Stomach (tissue), 9 donors: ENCODE results near the gene IST1. TPM values are rescaled to one million over a fixed set of nuclear protein-coding genes. Genes with fewer than 3 reads are reported as not detected.

Experiments
- DNase-seq, 2 donors: peaks; one replicate each; pipeline versions ENCODE4 v3.0.0 to v3.0.0-alpha.2; 2013 to 2019
- H3K27ac ChIP-seq, 5 donors: fragments of 200-600 bp in 4 of 5; sonication (generic) in 4 of 5; one replicate each; pipeline ENCODE4 v1.5.1; 2013 to 2019; ENCODE audit warnings: mild to moderate bottlenecking in 1 of 5, moderate library complexity in 1 of 5
- H3K27me3 ChIP-seq, 3 donors: fragments of 200-600 bp; sonication (generic); one replicate each; pipeline ENCODE4 v1.5.1; 2017 to 2019; ENCODE audit warnings: mixed run types in 1 of 3
- H3K36me3 ChIP-seq, 4 donors: fragments of 200-600 bp; sonication (generic); 1 replicate in 3 of 4; 2 replicates in 1 of 4; pipeline ENCODE4 v1.5.1; 2016 to 2019
- H3K4me1 ChIP-seq, 4 donors: fragments of 200-600 bp; sonication (generic); one replicate each; pipeline ENCODE4 v1.5.1; 2016 to 2019
- H3K4me3 ChIP-seq, 4 donors: fragments of 200-600 bp; sonication (generic) in 3 of 4; one replicate each; pipeline ENCODE4 v1.5.1; 2016 to 2019; ENCODE audit warnings: mild to moderate bottlenecking in 1 of 4
- H3K9me3 ChIP-seq, 4 donors: fragments of 200-600 bp; sonication (generic); one replicate each; pipeline ENCODE4 v1.5.1; 2016 to 2019
- EP300 ChIP-seq: sonication (generic); formaldehyde crosslinking; IDR thresholded peaks from one replicate; pipeline ENCODE4 v1.6.1; 2017; ENCODE audit warnings: antibody characterized with exemption
- POLR2A ChIP-seq, 4 donors: fragments of 450-650 bp; IDR thresholded peaks; one replicate each; pipeline ENCODE4 v1.6.1; 2016; ENCODE audit warnings: antibody characterized with exemption in 4 of 4, control low read depth in 2 of 4, mild to moderate bottlenecking in 1 of 4, moderate library complexity in 1 of 4
- POLR2AphosphoS5 ChIP-seq, 3 donors: sonication (generic); formaldehyde crosslinking; IDR thresholded peaks; one replicate each; pipeline ENCODE4 v1.6.1; 2016; ENCODE audit warnings: antibody characterized with exemption in 3 of 3
- WGBS, 5 donors: extraction: QIAGEN DNeasy Blood & Tissue Kit in 3 of 5; methylation state at CpG; one replicate each; pipeline versions ENCODE4 v1.1.5 to v1.1.7; 2013 to 2018; 5-methylcytosine and 5-hydroxymethylcytosine counted together
- intact Hi-C: fragments of 100-400 bp; cut with DNase I; formaldehyde crosslinking; loops from one replicate; pipeline ENCODE4 v1.15.1; 2023; ENCODE audit warnings: low total_unique reads
- polyA plus RNA-seq, 3 donors: library from polyadenylated mRNA; stranded (reverse); fragments of 200-250 nt; gene quantifications; one replicate each; pipeline ENCODE4 v1.2.3, GENCODE V29; 2013
- total RNA-seq, 5 donors: library from RNA; depleted of rRNA; stranded (reverse); fragments of >200 nt; gene quantifications; one replicate each; pipeline versions ENCODE4 v1.1.0 to v1.2.3, GENCODE V29; 2014 to 2016
- TF ChIP-seq, protein P1 (sequence below), 7 experiments: fragments of 450-650 bp in 4 of 7; fragments of 200-600 bp in 3 of 7; sonication (generic) in 3 of 7; IDR thresholded peaks; one replicate each; pipeline ENCODE4 v1.5.1; 2016 to 2019; ENCODE audit warnings: antibody characterized with exemption in 7 of 7, control low read depth in 2 of 7, mild to moderate bottlenecking in 1 of 7
- donor health status: healthy with polysubstance abuse.
- donor health status: Bipolar disorder and iron deficiency.
- donor health status: healthy.

The IST1 gene
- total and polyA plus RNA-seq, 8 donors, result 76.0 to 270 (median 160) TPM

DNA sequence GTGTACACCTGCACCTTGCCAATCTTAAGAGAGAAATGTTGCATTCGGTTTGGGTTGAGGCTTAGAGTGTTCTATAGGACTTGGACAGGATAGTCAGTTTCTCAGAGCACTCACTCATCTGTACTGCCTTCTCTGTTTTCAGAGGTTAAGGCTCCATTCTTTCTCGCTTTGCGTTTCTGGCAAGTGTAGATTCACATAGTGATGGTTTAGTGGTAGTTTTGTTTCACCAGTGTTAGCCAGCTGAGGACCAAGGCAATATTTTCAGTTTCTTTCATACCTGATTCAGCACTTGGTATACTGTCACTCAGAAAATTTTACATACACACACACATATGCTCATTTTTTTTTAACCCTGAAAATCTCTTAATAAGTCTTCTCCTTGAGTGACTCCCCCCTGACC, 48.2 kb upstream of the IST1 start:
- H3K27me3 ChIP-seq, result no peaks in the 10 kb centered on the region
- peak overlapping the region in 4 of 5 donors; percentile 90 to 96 (median 93) for H3K27ac ChIP-seq
- H3K9me3 ChIP-seq, result no peaks in the 10 kb centered on the region
- H3K4me1 ChIP-seq, result peaks cover 3 to 32% (median 25%) of the 10 kb centered on the region in 4 donors
- TF ChIP-seq POLR2A (IDR thresholded peaks at IDR 0.05), result no peak
- TF ChIP-seq EP300, result no peak
- intact Hi-C loops, result no loop called here
- H3K36me3 ChIP-seq, result peaks cover 37 to 44% (median 44%) of the 10 kb centered on the region in 4 donors
- no peak for DNase-seq
- peak overlapping the region; percentile 97 to 100 (median 99) for H3K4me3 ChIP-seq
- WGBS, 5 donors, result 28 to 45% (median 41%) methylated on average over 3 of the region's 3 CpGs

DNA sequence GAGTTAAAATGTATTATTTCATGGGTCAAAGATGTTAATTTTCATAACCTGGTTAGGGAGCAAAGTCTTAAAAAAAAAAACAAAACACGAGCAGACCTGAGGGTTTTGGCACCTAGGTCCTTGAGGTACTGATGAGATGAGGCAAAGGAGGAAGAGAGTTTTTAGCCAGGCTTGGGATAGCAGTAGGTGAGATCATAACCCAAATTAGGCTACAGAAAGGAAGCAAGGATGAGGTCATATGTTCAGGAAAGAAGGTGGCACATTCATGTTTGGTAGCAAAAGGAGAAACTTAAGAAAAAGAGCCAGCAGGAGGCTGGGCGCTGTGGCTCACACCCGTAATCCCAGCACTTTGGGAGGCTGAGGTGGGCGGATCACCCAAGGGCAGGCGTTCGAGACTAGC, 46.7 kb upstream of the IST1 start:
- Histone ChIP-seq H3K27me3 (no peaks in the 10 kb centered on the region), H3K36me3 (peaks cover 41 to 60% (median 59%) of the 10 kb centered on the region in 4 donors), H3K4me3 (no peak overlapping the region), H3K9me3 (no peaks in the 10 kb centered on the region), H3K27ac (no peak overlapping the region), H3K4me1 (peaks cover 3 to 32% (median 26%) of the 10 kb centered on the region in 4 donors)
- intact Hi-C loops, result no loop called here
- TF ChIP-seq POLR2A (IDR thresholded peaks at IDR 0.05) (no peak), EP300 (no peak), POLR2AphosphoS5 (IDR thresholded peaks at IDR 0.05) (no peak)
- TF ChIP-seq, protein P1, sequence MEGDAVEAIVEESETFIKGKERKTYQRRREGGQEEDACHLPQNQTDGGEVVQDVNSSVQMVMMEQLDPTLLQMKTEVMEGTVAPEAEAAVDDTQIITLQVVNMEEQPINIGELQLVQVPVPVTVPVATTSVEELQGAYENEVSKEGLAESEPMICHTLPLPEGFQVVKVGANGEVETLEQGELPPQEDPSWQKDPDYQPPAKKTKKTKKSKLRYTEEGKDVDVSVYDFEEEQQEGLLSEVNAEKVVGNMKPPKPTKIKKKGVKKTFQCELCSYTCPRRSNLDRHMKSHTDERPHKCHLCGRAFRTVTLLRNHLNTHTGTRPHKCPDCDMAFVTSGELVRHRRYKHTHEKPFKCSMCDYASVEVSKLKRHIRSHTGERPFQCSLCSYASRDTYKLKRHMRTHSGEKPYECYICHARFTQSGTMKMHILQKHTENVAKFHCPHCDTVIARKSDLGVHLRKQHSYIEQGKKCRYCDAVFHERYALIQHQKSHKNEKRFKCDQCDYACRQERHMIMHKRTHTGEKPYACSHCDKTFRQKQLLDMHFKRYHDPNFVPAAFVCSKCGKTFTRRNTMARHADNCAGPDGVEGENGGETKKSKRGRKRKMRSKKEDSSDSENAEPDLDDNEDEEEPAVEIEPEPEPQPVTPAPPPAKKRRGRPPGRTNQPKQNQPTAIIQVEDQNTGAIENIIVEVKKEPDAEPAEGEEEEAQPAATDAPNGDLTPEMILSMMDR (IDR thresholded peaks at IDR 0.05), result no peak
- WGBS, 5 donors, result 81 to 96% (median 94%) methylated on average over 6 of the region's 6 CpGs
- DNase-seq, result no peak

DNA sequence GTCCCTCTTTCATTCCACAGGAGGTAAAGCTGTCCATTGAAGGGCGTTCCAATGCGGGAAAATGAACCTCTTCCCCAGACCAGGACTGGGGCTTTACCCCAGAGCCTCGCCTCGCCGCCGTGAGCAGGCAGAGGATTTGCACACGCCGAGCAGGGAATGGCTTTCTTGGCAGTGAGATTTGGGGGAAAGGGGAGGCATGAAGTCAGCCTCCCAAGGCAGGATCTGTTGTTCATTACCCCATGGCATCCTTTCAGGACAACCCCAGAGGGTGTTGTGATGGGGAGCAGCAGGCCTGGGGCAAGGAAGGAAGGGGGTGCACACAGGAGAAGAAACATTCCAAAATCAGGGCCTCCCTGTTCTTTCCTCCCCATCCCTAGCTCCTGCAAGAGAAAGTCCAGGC, 43.6 kb upstream of the IST1 start:
- Histone ChIP-seq H3K36me3 (peaks cover 43 to 84% (median 79%) of the 10 kb centered on the region in 4 donors), H3K4me3 (no peak overlapping the region), H3K27me3 (no peaks in the 10 kb centered on the region), H3K9me3 (no peaks in the 10 kb centered on the region), H3K27ac (no peak overlapping the region), H3K4me1 (peaks cover 6 to 37% (median 17%) of the 10 kb centered on the region in 4 donors)
- intact Hi-C loops, result no loop called here
- no peak for TF ChIP-seq POLR2AphosphoS5 (IDR thresholded peaks at IDR 0.05)
- no peak for TF ChIP-seq EP300
- TF ChIP-seq POLR2A (IDR thresholded peaks at IDR 0.05), result no peak
- TF ChIP-seq, protein P1 (IDR thresholded peaks at IDR 0.05), result no peak
- 92 to 96% (median 95%) methylated on average over 8 of the region's 8 CpGs for WGBS, 5 donors
- no peak for DNase-seq

DNA sequence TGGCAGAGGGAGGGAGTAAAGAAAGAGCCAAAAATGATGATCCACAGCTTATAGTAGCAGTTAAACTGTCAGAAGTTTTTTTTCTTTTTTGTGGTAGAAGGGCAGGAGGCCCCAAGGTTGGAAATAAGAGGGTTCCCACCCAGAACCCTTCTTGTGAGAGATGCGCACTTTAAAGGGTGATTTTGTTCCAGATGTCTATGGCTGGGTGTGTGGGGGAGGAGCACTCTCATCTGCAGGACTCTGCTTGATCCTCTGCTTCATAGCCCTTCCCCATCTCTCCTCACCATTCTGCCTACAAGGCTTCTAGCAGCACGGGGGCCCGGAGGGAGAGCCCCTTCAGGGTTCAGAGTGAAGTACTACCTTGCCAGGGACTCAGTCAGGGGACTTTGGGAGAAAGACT, 43.2 kb upstream of the IST1 start:
- H3K27me3 ChIP-seq, result no peaks in the 10 kb centered on the region
- H3K36me3 ChIP-seq, result peaks cover 43 to 84% (median 80%) of the 10 kb centered on the region in 4 donors
- H3K4me1 ChIP-seq, result peaks cover 6 to 33% (median 13%) of the 10 kb centered on the region in 4 donors
- no peak overlapping the region for H3K27ac ChIP-seq
- H3K4me3 ChIP-seq, result no peak overlapping the region
- DNase-seq, result no peak
- TF ChIP-seq, protein P1 (IDR thresholded peaks at IDR 0.05), result no peak
- TF ChIP-seq POLR2AphosphoS5 (IDR thresholded peaks at IDR 0.05) (no peak), EP300 (no peak), POLR2A (IDR thresholded peaks at IDR 0.05) (no peak)
- intact Hi-C loops, result no loop called here
- 85 to 97% (median 89%) methylated on average over 3 of the region's 3 CpGs for WGBS, 5 donors
- H3K9me3 ChIP-seq, result no peaks in the 10 kb centered on the region

DNA sequence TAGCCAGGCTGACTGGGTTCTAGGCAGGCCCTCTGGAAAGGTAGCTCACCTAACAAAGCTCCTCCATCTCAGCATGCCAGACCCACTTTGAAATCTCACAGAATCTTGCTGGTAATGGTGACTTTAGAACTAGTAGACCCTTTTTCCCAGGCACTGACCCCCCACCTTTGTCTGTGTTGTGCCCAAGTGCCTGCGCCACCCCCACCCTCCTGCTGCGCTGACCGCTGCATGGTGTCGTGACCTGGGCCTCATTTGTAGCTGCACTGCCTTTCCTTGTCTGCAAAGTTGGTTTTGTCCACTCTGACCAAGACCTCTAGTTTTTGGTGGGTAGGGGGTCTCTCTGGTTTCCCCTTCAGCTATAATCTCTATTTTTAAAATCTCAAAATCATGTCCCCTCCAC, 42.8 kb upstream of the IST1 start:
- Histone ChIP-seq H3K4me3 (no peak overlapping the region), H3K36me3 (peaks cover 43 to 87% (median 82%) of the 10 kb centered on the region in 4 donors), H3K27me3 (no peaks in the 10 kb centered on the region), H3K4me1 (peaks cover 3 to 29% (median 8%) of the 10 kb centered on the region in 4 donors), H3K9me3 (no peaks in the 10 kb centered on the region), H3K27ac (no peak overlapping the region)
- TF ChIP-seq POLR2AphosphoS5 (IDR thresholded peaks at IDR 0.05) (no peak), POLR2A (IDR thresholded peaks at IDR 0.05) (no peak), EP300 (no peak)
- TF ChIP-seq, protein P1 (IDR thresholded peaks at IDR 0.05), result no peak
- WGBS, 5 donors, result 90 to 100% (median 97%) methylated on average over 4 of the region's 4 CpGs
- intact Hi-C loops, result no loop called here
- DNase-seq, result no peak
